ENCODE results near the gene SETD5. TPM values are rescaled to one million over a fixed set of nuclear protein-coding genes. Genes with fewer than 3 reads are reported as not detected.
A peak's percentile ranks its signal among the peaks of the same experiment; 100 is the strongest.

The SETD5 gene
- total and polyA plus RNA-seq, 2 of the 8 experiments (the other 6 are each of a cell fraction or from before 2014, with no cell fraction given), result 108 to 234 TPM

- Histone ChIP-seq H2BK20ac (ENCODE audit: low read length) (no peak overlapping the region), H3K36me3 (ENCODE audit: control insufficient read depth in 2 of 4, insufficient read depth in 4 of 4, low read length in 3 of 4) (no peaks in the 10 kb centered on the region), H3K79me2 (ENCODE audit: control insufficient read depth in 1 of 2, insufficient read depth in 2 of 2, low read length in 2 of 2) (no peaks in the 10 kb centered on the region), H3K14ac (ENCODE audit: insufficient read length) (no peak overlapping the region), H2AFZ (ENCODE audit: low read length) (peak overlapping the region; percentile 89; the same call in 1 of the 2 replicates), H2BK5ac (ENCODE audit: low read depth, low read length) (peak overlapping the region; percentile 56; the same call in 1 of the 2 replicates), H4K5ac (ENCODE audit: insufficient read length, low read depth, low read length) (no peak overlapping the region), H4K20me1 (replicated peaks in 1 of 2; ENCODE audit: control insufficient read depth in 1 of 2, insufficient read depth in 2 of 2, low read length in 2 of 2) (peaks cover 0 to 2% of the 10 kb centered on the region in 2 experiments), H3K9me3 (ENCODE audit: insufficient read depth in 2 of 2, low read depth in 1 of 2, low read length in 1 of 2) (no peaks in the 10 kb centered on the region), H3K27ac (ENCODE audit: low read depth, low read length) (no peak overlapping the region), H3K56ac (replicated peaks; ENCODE audit: insufficient read length, low read depth, low read length) (peak overlapping the region; percentile 0), H4K8ac (ENCODE audit: extremely low read depth, insufficient read depth, low read length) (no peak overlapping the region), H3K79me1 (ENCODE audit: low read depth, low read length) (no peaks in the 10 kb centered on the region), H2BK15ac (ENCODE audit: low read length) (no peak overlapping the region), H3K18ac (ENCODE audit: extremely low read depth, low read length) (peak overlapping the region; percentile 87), H3K23ac (ENCODE audit: insufficient read length) (no peak overlapping the region), H2BK12ac (ENCODE audit: low read depth, low read length) (peak overlapping the region; percentile 75; the same call in 1 of the 2 replicates), H3K4me1 (replicated peaks in 1 of 4; ENCODE audit: control insufficient read depth in 3 of 4, insufficient read depth in 4 of 4, low read length in 3 of 4) (peaks cover 0 to 6% (median 3%) of the 10 kb centered on the region in 4 experiments; a peak in 4 of 7 replicates), H3K27me3 (replicated peaks in 1 of 4; ENCODE audit: control insufficient read depth in 3 of 4, extremely low read depth in 1 of 4, insufficient read depth in 3 of 4, low read length in 3 of 4) (peaks cover 0 to 19% (median 14%) of the 10 kb centered on the region in 4 experiments; a peak in 5 of 7 replicates), H2AK5ac (ENCODE audit: low read depth, low read length) (no peak overlapping the region), H3K4ac (replicated peaks; ENCODE audit: insufficient read length, low read depth, low read length) (no peak overlapping the region), H2BK120ac (replicated peaks; ENCODE audit: low read depth, low read length) (no peak overlapping the region), H3K23me2 (ENCODE audit: low read depth, low read length) (peaks cover 8% of the 10 kb centered on the region; the same call in 1 of the 2 replicates), H3K4me3 (ENCODE audit: extremely low read depth in 1 of 4, insufficient read depth in 2 of 4, low read depth in 3 of 4, low read length in 4 of 4) (peak overlapping the region; percentile 58 to 92 (median 70)), H3K4me2 (ENCODE audit: insufficient read depth in 1 of 2, low read depth in 2 of 2, low read length in 2 of 2) (peak overlapping the region; percentile 93 to 97), H4K91ac (replicated peaks; ENCODE audit: insufficient read length, low read length) (no peak overlapping the region), H3K9ac (replicated peaks in 1 of 4; ENCODE audit: extremely low read depth in 1 of 4, low read depth in 3 of 4, low read length in 3 of 4) (peak overlapping the region in 2 of 4 experiments; percentile 33 to 56; a peak in 1 of 7 replicates)
- POLR2A ChIA-PET (ENCODE audit: partially characterized antibody), result interaction anchor here (0.6 to 2.0 kb wide), 8 partner anchors 8 to 1402 kb away, joined by 3 to 7 read pairs (median 4); partner anchors contain the start of genes MTMR14, SETD5 and THUMPD3
- CTCF ChIA-PET (ENCODE audit: partially characterized antibody), result interaction anchor here (0.6 to 6.7 kb wide), 13 partner anchors 8 to 730 kb away, joined by 3 to 109 read pairs (median 3); partner anchors contain the start of genes BRPF1, OXTR and THUMPD3
- DNase-seq (ENCODE audit: low read depth in 1 of 2, low spot score in 2 of 2), result peak in 1 of 2 experiments; percentile 43
- 34% methylated on average over 19 of the region's 19 CpGs; no CpG with 5 or more reads in 1 of the 2 experiments for WGBS, 2 experiments (ENCODE audit: extremely low coverage in 1 of 2, insufficient coverage in 1 of 2, insufficient read length in 1 of 2, insufficient replicate concordance in 2 of 2, low coverage in 1 of 2, low lambda C conversion rate in 2 of 2, missing lambda C conversion rate in 1 of 2)
- FAIRE-seq, result no peak
- TF ChIP-seq CTBP2 (IDR thresholded peaks at IDR 0.05; ENCODE audit: borderline replicate concordance, insufficient read depth, insufficient read length, low read length) (peak; percentile 25), CHD2 (IDR thresholded peaks at IDR 0.05; ENCODE audit: low read length) (peak; percentile 37; the same call in 1 of the 2 replicates), POLR2A (IDR thresholded peaks at IDR 0.05; ENCODE audit: control extremely low read depth in 1 of 2, low read depth in 2 of 2, low read length in 2 of 2) (no peak; a peak in 1 of 3 replicates), TAF1 (IDR thresholded peaks at IDR 0.05; ENCODE audit: low read depth, low read length) (no peak), RBBP5 (IDR thresholded peaks at IDR 0.05; ENCODE audit: borderline replicate concordance, low read depth, low read length) (no peak), SP1 (IDR thresholded peaks at IDR 0.05; ENCODE audit: low read depth, low read length) (peak; percentile 87), SRF (IDR thresholded peaks at IDR 0.05; ENCODE audit: low read depth, low read length) (no peak), KDM5A (IDR thresholded peaks at IDR 0.05; ENCODE audit: low read length) (no peak), YY1 (IDR thresholded peaks at IDR 0.05; ENCODE audit: low read depth, low read length) (0 out of 2 replicates have a peak, but pooled peaks have one; percentile 13)
Measured at GRCh38 chr3:9499455-9500107, 102.2 kb downstream of the SETD5 start.

All from H1 (cell line).